MM.1S (cell line): ENCODE measurements around the gene AMZ2.
"Not testable (repeated sequence)": the region's sequence is repeated elsewhere in the genome, so short reads cannot be mapped to it uniquely, and the experiment has no call there.

Experiments used
- DNase-seq: peaks from one replicate; pipeline ENCODE4 v3.0.0-alpha.2; 2015
- H2AFZ ChIP-seq: fragments of 300-600 bp; sonication (generic); 2 replicates; pipeline ENCODE4 v1.6.0; 2016; ENCODE audit warnings: antibody characterized with exemption, low read length
- H3F3A ChIP-seq: fragments of 300-600 bp; sonication (generic); 2 replicates; pipeline ENCODE4 v1.6.1; 2016; ENCODE audit warnings: mild to moderate bottlenecking, antibody characterized with exemption, low read length, moderate library complexity, mixed read lengths; ENCODE audit not compliant: insufficient read depth
- H3K27ac ChIP-seq: fragments of 300-600 bp; sonication (generic); 2 replicates; pipeline ENCODE4 v1.5.1; 2016; ENCODE audit warnings: mild to moderate bottlenecking, low read length
- H3K27me3 ChIP-seq: fragments of 300-600 bp; sonication (generic); replicated peaks from 2 replicates; pipeline ENCODE4 v1.6.0; 2016; ENCODE audit warnings: low read length; ENCODE audit not compliant: insufficient read depth
- H3K36me3 ChIP-seq: fragments of 300-600 bp; sonication (generic); replicated peaks from 2 replicates; pipeline ENCODE4 v1.6.1; 2016; ENCODE audit warnings: mild to moderate bottlenecking, low read length, mixed read lengths; ENCODE audit not compliant: insufficient read depth
- H3K4me1 ChIP-seq: fragments of 300-600 bp; sonication (generic); 2 replicates; pipeline ENCODE4 v1.6.1; 2016; ENCODE audit warnings: low read length, mixed read lengths
- H3K4me2 ChIP-seq: fragments of 300-600 bp; sonication (generic); 2 replicates; pipeline ENCODE4 v1.6.0; 2016; ENCODE audit warnings: low read depth, low read length
- H3K4me3 ChIP-seq: fragments of 300-600 bp; sonication (generic); 2 replicates; pipeline ENCODE4 v1.5.1; 2016; ENCODE audit warnings: low read length, mixed read lengths
- H3K79me2 ChIP-seq: fragments of 300-600 bp; sonication (generic); 2 replicates; pipeline ENCODE4 v1.6.1; 2016; ENCODE audit warnings: mixed run types, low read length, mixed read lengths
- H3K9ac ChIP-seq: fragments of 300-600 bp; sonication (generic); 2 replicates; pipeline ENCODE4 v1.6.1; 2016; ENCODE audit warnings: low read length, mixed read lengths
- H3K9me2 ChIP-seq: fragments of 300-600 bp; sonication (generic); replicated peaks from 2 replicates; pipeline ENCODE4 v1.6.1; 2016; ENCODE audit warnings: mild to moderate bottlenecking, low read length, mixed read lengths; ENCODE audit not compliant: insufficient read depth
- H3K9me3 ChIP-seq: fragments of 300-600 bp; sonication (generic); replicated peaks from 2 replicates; pipeline ENCODE4 v1.6.1; 2016; ENCODE audit warnings: mild to moderate bottlenecking, low read length, mixed read lengths; ENCODE audit not compliant: insufficient read depth
- H4K20me1 ChIP-seq: fragments of 300-600 bp; sonication (generic); 2 replicates; pipeline ENCODE4 v1.6.1; 2016; ENCODE audit warnings: mild to moderate bottlenecking, low read length, moderate library complexity, mixed read lengths; ENCODE audit not compliant: insufficient read depth
- CTCF ChIP-seq: fragments of 300-600 bp; sonication (generic); IDR thresholded peaks from 2 replicates; pipeline ENCODE4 v1.5.1; 2016; ENCODE audit warnings: antibody characterized with exemption, low read length, mixed read lengths
- EZH2 ChIP-seq: fragments of 300-600 bp; sonication (generic); optimal IDR thresholded peaks from 2 replicates; pipeline ENCODE3; 2017; ENCODE audit warnings: low read depth, mild to moderate bottlenecking, antibody characterized with exemption, low read length, mixed read lengths
- EZH2phosphoT487 ChIP-seq: fragments of 300-600 bp; sonication (generic); IDR thresholded peaks from 2 replicates; pipeline ENCODE4 v1.6.1; 2018; ENCODE audit warnings: antibody characterized with exemption, low read length

Gene AMZ2

GRCh38 chr17:68210570-68211315 is 37.1 kb upstream of the AMZ2 start:
- TF ChIP-seq CTCF (no peak), EZH2 (no peak), EZH2phosphoT487 (no peak)
- DNase-seq, result no peak
- no peak overlapping the region for H2AFZ ChIP-seq
- no peaks in the 10 kb centered on the region for H4K20me1 ChIP-seq
- H3K9ac ChIP-seq, result no peak overlapping the region
- H3K27ac ChIP-seq, result no peak overlapping the region
- no peaks in the 10 kb centered on the region for H3K9me2 ChIP-seq
- no peaks in the 10 kb centered on the region for H3K27me3 ChIP-seq
- no peaks in the 10 kb centered on the region for H3K9me3 ChIP-seq
- H3F3A ChIP-seq, result peaks cover 7% of the 10 kb centered on the region
- H3K36me3 ChIP-seq, result no peaks in the 10 kb centered on the region
- peaks cover 38% of the 10 kb centered on the region for H3K79me2 ChIP-seq
- 0 out of 2 replicates have a peak, but pooled peaks cover 3% of the 10 kb centered on the region for H3K4me1 ChIP-seq
- H3K4me3 ChIP-seq, result no peak overlapping the region
- H3K4me2 ChIP-seq, result no peak overlapping the region

- not testable (repeated sequence) for H3K4me3 ChIP-seq, H3F3A ChIP-seq, H3K9ac ChIP-seq, H3K9me3 ChIP-seq, H2AFZ ChIP-seq, H3K9me2 ChIP-seq, DNase-seq, H3K79me2 ChIP-seq, H3K4me1 ChIP-seq, H3K4me2 ChIP-seq, H3K27ac ChIP-seq, H3K27me3 ChIP-seq, H4K20me1 ChIP-seq, H3K36me3 ChIP-seq
Observed at GRCh38 chr17:68213428-68214411, 34.1 kb upstream of the AMZ2 start.

- H3K4me2 ChIP-seq, H3K36me3 ChIP-seq, H3K27ac ChIP-seq, H3K9me3 ChIP-seq, H2AFZ ChIP-seq, H4K20me1 ChIP-seq, H3F3A ChIP-seq, H3K4me3 ChIP-seq, H3K27me3 ChIP-seq, H3K79me2 ChIP-seq, DNase-seq, H3K9me2 ChIP-seq, H3K4me1 ChIP-seq, H3K9ac ChIP-seq: not testable (repeated sequence)
Observed at GRCh38 chr17:68215453-68215852, 32.4 kb upstream of the AMZ2 start.

GRCh38 chr17:68219429-68219828 is 28.4 kb upstream of the AMZ2 start:
- H3K9me2 ChIP-seq, DNase-seq, H3K9me3 ChIP-seq, H3K4me3 ChIP-seq, H2AFZ ChIP-seq, H3K36me3 ChIP-seq, H3K27ac ChIP-seq, H3K79me2 ChIP-seq, H3K27me3 ChIP-seq, H3F3A ChIP-seq, H3K4me1 ChIP-seq, H4K20me1 ChIP-seq, H3K9ac ChIP-seq, H3K4me2 ChIP-seq: not testable (repeated sequence)

GRCh38 chr17:68220186-68220585 is 27.7 kb upstream of the AMZ2 start:
- H3K36me3 ChIP-seq, H3K27ac ChIP-seq, H3K4me3 ChIP-seq, H3F3A ChIP-seq, DNase-seq, H3K79me2 ChIP-seq, H3K4me1 ChIP-seq, H3K9me2 ChIP-seq, H3K9ac ChIP-seq, H3K4me2 ChIP-seq, H4K20me1 ChIP-seq, H3K27me3 ChIP-seq, H2AFZ ChIP-seq, H3K9me3 ChIP-seq: not testable (repeated sequence)

- not testable (repeated sequence) for H3K27ac ChIP-seq, H3K9ac ChIP-seq, H3F3A ChIP-seq, H2AFZ ChIP-seq, H4K20me1 ChIP-seq, H3K4me1 ChIP-seq, DNase-seq, H3K79me2 ChIP-seq, H3K27me3 ChIP-seq, H3K36me3 ChIP-seq, H3K9me2 ChIP-seq, H3K4me2 ChIP-seq, H3K4me3 ChIP-seq, H3K9me3 ChIP-seq
Observed at GRCh38 chr17:68220786-68221185, 27.1 kb upstream of the AMZ2 start.
